Osteoblast (primary cell): ENCODE data around the gene KIRREL2. TPM values are rescaled to one million over a fixed set of nuclear protein-coding genes. Genes with fewer than 3 reads are reported as not detected.
"Not testable (repeated sequence)": the region's sequence is repeated elsewhere in the genome, so short reads cannot be mapped to it uniquely, and the experiment has no call there.

Experiments used
- DNase-seq: peaks from one replicate; pipeline ENCODE4 v3.0.0; 2011; ENCODE audit warnings: low spot score, mixed read lengths; ENCODE audit not compliant: insufficient read length; ENCODE audit errors: missing footprints
- H2AFZ ChIP-seq: 2 replicates; pipeline ENCODE4 v1.6.0; 2011; ENCODE audit warnings: mild to moderate bottlenecking, low read length
- H3K27ac ChIP-seq: 2 replicates; pipeline ENCODE4 v1.5.1; 2011; ENCODE audit warnings: mild to moderate bottlenecking, low read depth, low read length, moderate library complexity
- H3K27me3 ChIP-seq: 2 replicates; pipeline ENCODE4 v1.6.0; 2012; ENCODE audit warnings: mild to moderate bottlenecking, control low read depth, inconsistent platforms, low read length, moderate library complexity; ENCODE audit not compliant: insufficient read depth
- H3K36me3 ChIP-seq: 2 replicates; pipeline ENCODE4 v1.5.1; 2011; ENCODE audit warnings: mild to moderate bottlenecking, low read length, control low read depth, moderate library complexity; ENCODE audit not compliant: insufficient read depth
- H3K4me1 ChIP-seq: 2 replicates; pipeline ENCODE4 v1.5.1; 2011; ENCODE audit warnings: mild to moderate bottlenecking, low read length, control low read depth, moderate library complexity; ENCODE audit not compliant: insufficient read depth
- H3K4me2 ChIP-seq: 2 replicates; pipeline ENCODE4 v1.6.0; 2011; ENCODE audit warnings: mild to moderate bottlenecking, low read length; ENCODE audit not compliant: insufficient read depth
- H3K4me3 ChIP-seq: fragments of 200-600 bp; sonication (generic); 3 replicates; pipeline ENCODE4 v1.5.1; 2012; ENCODE audit warnings: mild to moderate bottlenecking, low read length, inconsistent platforms; ENCODE audit not compliant: insufficient read depth
- H3K79me2 ChIP-seq: 2 replicates; pipeline ENCODE4 v1.6.0; 2012; ENCODE audit warnings: mild to moderate bottlenecking, low read length, control low read depth, inconsistent platforms; ENCODE audit not compliant: insufficient read depth
- H3K9me3 ChIP-seq: 2 replicates; pipeline ENCODE4 v1.5.1; 2011; ENCODE audit warnings: low read depth, low read length, control low read depth
- H4K20me1 ChIP-seq: 2 replicates; pipeline ENCODE4 v1.6.0; 2012; ENCODE audit warnings: mild to moderate bottlenecking, low read length, control low read depth; ENCODE audit not compliant: insufficient read depth
- CTCF ChIP-seq: IDR thresholded peaks from 2 replicates; pipeline ENCODE4 v1.5.1; 2011; ENCODE audit warnings: mild to moderate bottlenecking, low read depth, low read length, moderate library complexity; ENCODE audit errors: extremely low read depth
- total RNA-seq: library from RNA; depleted of rRNA; stranded (reverse); fragments of >200 nt; gene quantifications from 2 replicates; pipeline ENCODE4 v1.2.3, GENCODE V29; 2012

KIRREL2 gene
- total RNA-seq, 1 donor, result not detected

GRCh38 chr19:35889370-35890112 lies 32.8 kb downstream of the KIRREL2 start:
- Histone ChIP-seq H3K79me2 (no peaks in the 10 kb centered on the region), H3K4me1 (no peaks in the 10 kb centered on the region), H3K9me3 (no peaks in the 10 kb centered on the region), H3K27ac (no peak overlapping the region), H3K4me2 (no peak overlapping the region), H3K4me3 (no peak overlapping the region), H2AFZ (no peak overlapping the region), H4K20me1 (no peaks in the 10 kb centered on the region), H3K36me3 (peaks cover 49% of the 10 kb centered on the region), H3K27me3 (no peaks in the 10 kb centered on the region)
- TF ChIP-seq CTCF, result no peak
- DNase-seq, result peak; percentile 23

GRCh38 chr19:35890113-35890650 lies 33.5 kb downstream of the KIRREL2 start:
- Histone ChIP-seq H3K79me2 (no peaks in the 10 kb centered on the region), H3K27me3 (no peaks in the 10 kb centered on the region), H2AFZ (no peak overlapping the region), H3K4me3 (no peak overlapping the region), H3K9me3 (no peaks in the 10 kb centered on the region), H3K4me2 (no peak overlapping the region), H3K36me3 (peaks cover 51% of the 10 kb centered on the region), H3K4me1 (no peaks in the 10 kb centered on the region), H3K27ac (no peak overlapping the region), H4K20me1 (no peaks in the 10 kb centered on the region)
- no peak for TF ChIP-seq CTCF
- DNase-seq, result peak; percentile 76

GRCh38 chr19:35891819-35892218 lies 35.1 kb downstream of the KIRREL2 start:
- not testable (repeated sequence) for H3K4me2 ChIP-seq, DNase-seq, H4K20me1 ChIP-seq, H3K4me3 ChIP-seq, H3K4me1 ChIP-seq, H3K79me2 ChIP-seq, H3K27me3 ChIP-seq, H2AFZ ChIP-seq, H3K9me3 ChIP-seq, H3K27ac ChIP-seq
- peaks cover 62% of the 10 kb centered on the region for H3K36me3 ChIP-seq

GRCh38 chr19:35894342-35894741 lies 37.6 kb downstream of the KIRREL2 start:
- Histone ChIP-seq H3K27me3 (no peaks in the 10 kb centered on the region), H3K79me2 (peaks cover 21% of the 10 kb centered on the region), H3K4me3 (no peak overlapping the region), H3K9me3 (no peaks in the 10 kb centered on the region), H3K36me3 (peaks cover 46% of the 10 kb centered on the region), H3K4me1 (no peaks in the 10 kb centered on the region), H3K27ac (no peak overlapping the region), H3K4me2 (no peak overlapping the region), H4K20me1 (no peaks in the 10 kb centered on the region), H2AFZ (no peak overlapping the region)
- no peak for DNase-seq
- no peak for TF ChIP-seq CTCF
